IPS-20b (cell line): ENCODE measurements around the gene ACP7.
"Not testable (repeated sequence)": the region's sequence is repeated elsewhere in the genome, so short reads cannot be mapped to it uniquely, and the experiment has no call there.

ENCODE experiments used
- H3K27ac ChIP-seq: one replicate; pipeline ENCODE4 v1.5.1; 2013; ENCODE audit warnings: low read length
- H3K27me3 ChIP-seq: 2 replicates; pipeline ENCODE4 v1.6.1; 2013; ENCODE audit warnings: mild to moderate bottlenecking, low read length, inconsistent platforms; ENCODE audit not compliant: insufficient read depth
- H3K36me3 ChIP-seq: 2 replicates; pipeline ENCODE4 v1.6.1; 2013; ENCODE audit warnings: low read depth, mild to moderate bottlenecking, inconsistent platforms, low read length, moderate library complexity; ENCODE audit not compliant: insufficient read depth
- H3K4me1 ChIP-seq: 2 replicates; pipeline ENCODE4 v1.6.1; 2013; ENCODE audit warnings: mild to moderate bottlenecking, control low read depth, inconsistent platforms, low read length, moderate library complexity; ENCODE audit not compliant: insufficient read depth
- H3K4me3 ChIP-seq: 2 replicates; pipeline ENCODE4 v1.5.1; 2013; ENCODE audit warnings: mild to moderate bottlenecking, low read length, inconsistent platforms
- H3K9ac ChIP-seq: 2 replicates; pipeline ENCODE4 v1.6.1; 2013; ENCODE audit warnings: low read depth, mild to moderate bottlenecking, inconsistent platforms, low read length, moderate library complexity
- H3K9me3 ChIP-seq: 2 replicates; pipeline ENCODE4 v1.6.1; 2013; ENCODE audit warnings: mild to moderate bottlenecking, low read depth, low read length, inconsistent platforms; ENCODE audit not compliant: insufficient read depth

The ACP7 gene

DNA sequence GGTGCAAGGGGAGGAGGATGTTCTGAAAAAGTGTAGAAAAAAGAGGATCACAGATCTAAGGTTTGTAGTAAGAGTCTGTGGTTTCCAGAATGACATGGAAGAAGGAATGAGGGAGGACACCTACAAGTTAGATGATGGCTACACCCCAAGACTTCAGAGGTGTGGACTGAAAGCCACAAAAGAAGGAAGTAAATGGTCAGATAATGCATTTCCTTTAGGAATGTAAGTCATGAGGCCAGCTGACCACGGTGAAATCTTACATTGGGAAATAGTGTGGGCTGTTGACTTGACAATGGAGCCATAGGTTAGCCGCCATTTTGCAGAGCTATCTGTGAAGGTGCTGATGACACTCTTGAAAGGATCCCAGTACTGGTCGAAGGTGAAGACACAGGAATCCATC, 26.6 kb upstream of the ACP7 start:
- no peaks in the 10 kb centered on the region for H3K9me3 ChIP-seq
- H3K27ac ChIP-seq = no peak overlapping the region
- no peak overlapping the region for H3K4me3 ChIP-seq
- no peak overlapping the region for H3K9ac ChIP-seq
- no peaks in the 10 kb centered on the region for H3K27me3 ChIP-seq
- H3K36me3 ChIP-seq = no peaks in the 10 kb centered on the region
- H3K4me1 ChIP-seq = no peaks in the 10 kb centered on the region

DNA sequence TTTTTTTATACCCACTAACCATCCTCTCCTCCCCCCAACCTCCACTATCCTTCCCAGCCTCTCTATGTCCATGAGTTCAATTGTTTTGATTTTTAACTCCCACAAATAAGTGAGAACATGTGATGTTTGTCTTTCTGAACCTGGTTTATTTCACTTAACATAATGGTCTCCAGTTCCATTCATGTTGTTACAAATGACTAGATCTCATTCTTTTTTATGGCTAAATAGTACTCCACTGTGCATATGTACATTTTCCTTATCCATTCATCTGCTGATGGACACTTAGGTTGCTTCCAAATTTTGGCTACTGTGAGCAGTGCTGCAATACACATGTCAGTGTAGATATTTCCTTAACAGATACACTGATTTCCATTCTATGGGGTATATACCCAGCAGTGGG, 24.9 kb upstream of the ACP7 start:
- Histone ChIP-seq H3K4me1 (no peaks in the 10 kb centered on the region), H3K27me3 (no peaks in the 10 kb centered on the region), H3K27ac (no peak overlapping the region), H3K4me3 (no peak overlapping the region), H3K36me3 (no peaks in the 10 kb centered on the region), H3K9ac (no peak overlapping the region), H3K9me3 (no peaks in the 10 kb centered on the region)

DNA sequence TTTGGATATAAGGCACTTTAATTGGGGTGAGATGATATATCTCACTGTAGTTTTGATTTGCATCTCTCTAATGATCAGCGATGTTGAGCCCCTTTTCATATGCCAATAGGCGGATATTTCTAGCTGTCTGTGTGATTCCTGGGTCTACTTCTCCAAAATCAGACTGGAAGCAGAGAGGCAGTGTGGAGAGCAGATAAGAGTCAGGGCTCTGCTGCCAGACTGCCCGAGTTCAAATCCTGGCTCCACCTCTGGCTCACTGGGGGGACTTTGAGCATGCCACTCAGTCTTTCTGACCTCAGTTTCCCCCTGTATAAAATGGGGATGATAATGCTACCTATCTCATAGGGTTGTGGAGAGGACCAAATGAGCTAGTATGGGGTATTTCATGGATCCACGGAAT, 24.0 kb upstream of the ACP7 start:
- Histone ChIP-seq H3K9ac (no peak overlapping the region), H3K27me3 (no peaks in the 10 kb centered on the region), H3K9me3 (no peaks in the 10 kb centered on the region), H3K36me3 (no peaks in the 10 kb centered on the region), H3K4me1 (no peaks in the 10 kb centered on the region), H3K27ac (no peak overlapping the region), H3K4me3 (no peak overlapping the region)

DNA sequence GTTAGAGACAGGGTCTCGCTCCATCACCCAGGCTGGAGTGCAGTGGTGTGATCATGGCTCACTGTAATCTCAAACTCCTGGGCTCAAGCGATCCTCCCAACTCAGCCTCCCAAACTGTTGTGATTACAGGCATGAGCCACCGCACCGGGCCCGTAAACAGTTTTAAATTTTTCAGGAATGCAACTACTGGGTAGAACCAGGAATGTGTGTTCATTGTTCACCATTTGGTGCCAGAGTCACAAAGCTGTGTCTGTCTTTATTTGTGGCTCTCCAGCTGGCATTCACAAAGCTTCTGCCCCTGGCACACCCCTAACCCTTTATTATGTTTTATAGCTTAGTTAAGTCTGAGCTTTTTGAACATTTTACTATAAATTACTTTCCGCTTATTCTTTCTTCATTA, 19.8 kb upstream of the ACP7 start:
- no peaks in the 10 kb centered on the region for H3K4me1 ChIP-seq
- no peak overlapping the region for H3K4me3 ChIP-seq
- H3K9me3 ChIP-seq = no peaks in the 10 kb centered on the region
- H3K9ac ChIP-seq = no peak overlapping the region
- H3K27ac ChIP-seq = no peak overlapping the region
- no peaks in the 10 kb centered on the region for H3K36me3 ChIP-seq
- H3K27me3 ChIP-seq = no peaks in the 10 kb centered on the region

DNA sequence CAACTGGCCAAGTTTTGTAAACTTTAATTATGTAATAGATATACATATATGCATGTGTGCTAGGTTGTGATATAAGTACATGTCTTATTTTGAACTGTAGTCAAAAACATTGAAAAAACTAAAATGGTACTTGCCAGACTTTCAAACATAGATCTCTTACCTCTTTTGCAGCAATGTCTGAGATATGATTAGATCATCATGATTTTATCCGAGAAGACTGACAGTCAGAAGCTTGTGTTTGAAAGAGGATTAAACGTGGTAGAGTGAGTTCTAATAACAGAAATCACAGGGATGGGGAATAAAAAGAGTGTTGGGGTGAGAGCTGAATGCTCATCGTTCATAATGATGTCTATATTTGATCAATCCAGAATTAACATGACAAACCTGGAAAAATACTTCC, 18.2 kb upstream of the ACP7 start:
- no peak overlapping the region for H3K9ac ChIP-seq
- H3K4me3 ChIP-seq = no peak overlapping the region
- no peaks in the 10 kb centered on the region for H3K36me3 ChIP-seq
- no peaks in the 10 kb centered on the region for H3K27me3 ChIP-seq
- H3K4me1 ChIP-seq = no peaks in the 10 kb centered on the region
- H3K27ac ChIP-seq = no peak overlapping the region
- no peaks in the 10 kb centered on the region for H3K9me3 ChIP-seq

DNA sequence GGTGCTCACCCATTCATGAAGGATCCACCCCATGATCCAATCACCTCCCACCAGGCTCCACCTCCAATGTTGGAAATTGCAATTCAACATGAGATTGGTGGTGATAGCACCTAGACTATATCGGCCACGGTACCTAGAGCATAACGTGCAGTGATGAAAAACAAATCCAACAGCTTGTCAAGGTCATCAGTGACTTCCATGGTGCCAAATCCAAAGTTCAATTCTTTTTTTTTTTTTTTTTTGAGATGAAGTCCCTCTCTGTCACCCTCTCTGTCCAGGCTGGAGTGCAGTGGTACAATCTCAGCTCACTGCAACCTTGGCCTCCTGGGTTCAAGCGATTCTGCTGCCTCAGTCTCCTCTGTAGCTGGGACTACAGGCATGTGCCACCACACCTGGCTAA, 17.1 kb upstream of the ACP7 start:
- H3K27ac ChIP-seq = no peak overlapping the region
- H3K9ac ChIP-seq = no peak overlapping the region
- no peaks in the 10 kb centered on the region for H3K27me3 ChIP-seq
- H3K36me3 ChIP-seq = no peaks in the 10 kb centered on the region
- no peaks in the 10 kb centered on the region for H3K4me1 ChIP-seq
- H3K4me3 ChIP-seq = no peak overlapping the region
- H3K9me3 ChIP-seq = no peaks in the 10 kb centered on the region

DNA sequence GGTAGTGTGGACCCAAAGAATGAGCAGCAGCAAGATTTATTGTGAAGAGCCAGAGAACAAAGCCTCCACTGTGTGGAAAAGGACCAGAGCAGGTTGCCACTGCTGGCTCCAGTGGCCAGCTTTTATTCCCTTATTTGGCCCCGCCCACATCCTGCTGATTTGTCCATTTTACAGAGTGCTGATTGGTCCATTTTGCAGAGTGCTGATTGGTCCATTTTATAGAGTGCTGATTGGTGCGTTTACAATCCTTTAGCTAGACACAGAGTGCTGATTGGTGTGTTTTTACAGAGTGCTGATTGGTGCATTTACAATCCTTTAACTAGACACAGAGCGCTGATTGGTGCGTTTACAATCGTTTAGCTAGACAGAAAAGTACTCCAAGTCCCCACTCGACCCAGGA, 15.9 kb upstream of the ACP7 start:
- not testable (repeated sequence) for H3K27me3 ChIP-seq, H3K9ac ChIP-seq, H3K9me3 ChIP-seq, H3K4me3 ChIP-seq, H3K4me1 ChIP-seq, H3K27ac ChIP-seq, H3K36me3 ChIP-seq

DNA sequence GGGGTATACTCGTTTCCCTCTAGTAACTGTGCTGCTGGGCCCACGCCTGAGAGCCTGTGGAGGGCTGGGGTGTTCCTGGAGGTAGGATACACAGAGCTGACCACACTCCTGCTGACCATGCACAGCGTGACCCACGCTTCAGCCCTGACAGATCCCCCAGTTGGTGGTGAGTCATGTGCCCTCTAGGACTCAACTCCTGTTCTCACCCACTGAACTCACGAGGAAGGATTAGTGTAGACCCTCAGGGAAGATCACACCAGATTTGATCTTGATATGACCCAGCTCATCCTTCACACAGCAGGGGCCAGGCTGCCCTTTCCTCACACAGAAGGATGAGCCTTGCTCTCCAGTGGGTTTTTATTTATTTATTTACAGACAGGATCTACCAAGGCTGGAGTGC, 13.3 kb upstream of the ACP7 start:
- no peaks in the 10 kb centered on the region for H3K4me1 ChIP-seq
- H3K9me3 ChIP-seq = no peaks in the 10 kb centered on the region
- no peak overlapping the region for H3K4me3 ChIP-seq
- no peak overlapping the region for H3K27ac ChIP-seq
- no peak overlapping the region for H3K9ac ChIP-seq
- no peaks in the 10 kb centered on the region for H3K36me3 ChIP-seq
- no peaks in the 10 kb centered on the region for H3K27me3 ChIP-seq

DNA sequence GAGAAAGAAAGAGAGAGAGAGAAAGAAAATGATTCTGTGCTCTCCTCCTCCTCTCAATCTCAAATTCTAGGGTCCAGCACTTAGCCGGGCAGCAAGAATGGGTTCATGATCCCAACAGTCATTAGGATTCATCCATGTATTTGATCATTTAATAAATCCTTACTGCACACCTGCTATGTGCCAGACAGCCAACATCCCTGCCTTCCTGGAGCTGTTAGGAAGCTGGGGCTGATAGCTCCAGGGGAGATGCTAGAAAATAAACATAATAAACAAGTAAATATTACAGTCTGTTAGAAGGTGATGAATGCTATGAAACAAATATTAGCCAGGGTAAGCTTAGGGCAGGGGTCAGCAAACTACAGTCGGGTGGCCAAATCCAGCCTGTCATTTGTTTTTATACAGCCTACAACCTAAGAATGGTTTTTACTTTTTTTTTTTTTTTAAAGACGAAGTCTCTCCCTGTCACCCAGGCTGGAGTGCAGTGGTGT, 9.9 kb upstream of the ACP7 start:
- H3K4me1 ChIP-seq = no peaks in the 10 kb centered on the region
- H3K9ac ChIP-seq = no peak overlapping the region
- H3K36me3 ChIP-seq = no peaks in the 10 kb centered on the region
- H3K9me3 ChIP-seq = no peaks in the 10 kb centered on the region
- no peak overlapping the region for H3K27ac ChIP-seq
- no peak overlapping the region for H3K4me3 ChIP-seq
- no peaks in the 10 kb centered on the region for H3K27me3 ChIP-seq

DNA sequence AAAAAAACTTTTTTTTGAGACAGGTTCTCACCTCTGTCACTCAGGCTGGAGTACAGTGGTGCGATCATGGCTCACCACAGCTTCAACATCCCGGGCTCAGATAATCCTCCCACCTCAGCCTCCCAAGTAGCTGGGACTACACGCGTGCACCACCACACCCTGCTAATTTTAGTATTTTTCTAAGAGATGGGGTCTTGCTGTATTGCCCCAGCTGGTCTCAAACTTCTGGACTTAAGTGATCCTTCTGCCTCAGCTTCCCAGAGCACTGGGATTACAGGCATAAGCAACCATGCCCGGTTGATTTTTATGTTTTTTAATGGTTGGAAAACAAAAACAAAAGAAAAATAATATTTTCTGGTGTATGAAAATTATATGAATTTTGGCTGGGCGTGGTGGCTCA, 9.2 kb upstream of the ACP7 start:
- Histone ChIP-seq H3K4me3 (no peak overlapping the region), H3K36me3 (no peaks in the 10 kb centered on the region), H3K9ac (no peak overlapping the region), H3K27ac (no peak overlapping the region), H3K27me3 (no peaks in the 10 kb centered on the region), H3K4me1 (no peaks in the 10 kb centered on the region), H3K9me3 (no peaks in the 10 kb centered on the region)

DNA sequence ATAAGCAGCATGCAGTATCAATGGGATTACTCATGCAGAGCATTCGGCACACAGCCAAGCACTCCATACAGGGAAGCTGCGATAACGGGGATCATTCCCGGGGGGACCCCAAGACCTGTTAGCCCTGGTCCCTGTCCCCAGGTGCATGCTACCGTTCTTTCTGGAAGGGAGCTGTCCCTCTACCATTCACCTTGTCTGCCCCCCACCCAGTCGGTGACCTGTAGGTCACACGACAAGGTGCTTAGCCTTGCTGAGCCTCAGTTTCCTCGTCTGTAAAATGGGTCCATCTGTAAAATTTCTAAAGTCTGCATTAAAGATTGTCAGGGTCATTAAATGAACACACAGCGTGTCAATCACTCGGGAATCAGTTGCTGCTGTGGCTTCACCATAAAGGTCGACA, 6.8 kb upstream of the ACP7 start:
- Histone ChIP-seq H3K4me1 (no peaks in the 10 kb centered on the region), H3K9me3 (no peaks in the 10 kb centered on the region), H3K4me3 (no peak overlapping the region), H3K27me3 (peaks cover 8% of the 10 kb centered on the region), H3K27ac (no peak overlapping the region), H3K36me3 (no peaks in the 10 kb centered on the region), H3K9ac (no peak overlapping the region)

DNA sequence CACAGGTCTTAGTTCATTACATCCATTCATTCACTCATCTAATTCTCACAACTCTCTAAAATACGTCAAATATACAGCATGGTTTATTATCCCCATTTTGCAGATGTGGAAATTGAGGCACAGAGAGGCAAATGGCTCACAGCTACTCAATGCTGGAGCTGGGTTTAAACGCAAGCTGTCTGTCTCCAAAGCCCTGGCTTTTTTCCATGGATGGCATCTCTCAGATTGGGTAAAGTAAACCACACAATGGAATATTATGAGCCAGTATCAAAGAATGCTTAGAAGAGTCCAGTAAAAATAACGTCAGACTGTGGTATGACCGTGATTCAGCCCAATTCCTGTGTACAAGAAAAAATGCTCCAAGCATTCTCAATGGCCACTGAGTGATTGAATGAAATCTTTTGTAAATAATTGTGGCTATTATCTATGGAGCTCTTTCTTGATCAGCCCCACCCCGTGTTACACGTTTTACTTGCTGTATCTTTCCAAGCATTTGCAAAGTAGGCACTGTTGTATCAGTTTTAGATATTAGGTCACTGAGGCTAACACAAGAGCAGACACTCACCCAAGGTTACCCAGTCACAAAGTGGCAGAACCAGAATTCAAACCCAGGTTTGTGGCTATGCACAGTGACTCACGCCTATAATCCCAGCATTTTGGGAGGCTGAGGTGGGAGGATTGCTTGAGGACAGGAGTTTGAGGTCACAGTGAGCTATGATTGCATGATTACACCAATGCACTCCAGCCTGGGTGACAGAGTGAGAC, 5.5 kb upstream of the ACP7 start:
- Histone ChIP-seq H3K9me3 (no peaks in the 10 kb centered on the region), H3K4me1 (peaks cover 7% of the 10 kb centered on the region; the same call in 1 of the 2 replicates), H3K27ac (no peak overlapping the region), H3K9ac (no peak overlapping the region), H3K27me3 (peaks cover 21% of the 10 kb centered on the region), H3K4me3 (no peak overlapping the region), H3K36me3 (no peaks in the 10 kb centered on the region)
